NCI-H2029 (cell line): Measurements from ENCODE around the gene NMRK2.
"Not testable (repeated sequence)": the region's sequence is repeated elsewhere in the genome, so short reads cannot be mapped to it uniquely, and the experiment has no call there.

Experiments
- DNase-seq: peaks from one replicate; lab custom pipeline; 2025; lab: John Stamatoyannopoulos, UW

The NMRK2 gene

GRCh38 chr19:3936506-3937442 is 3.9 kb downstream of the NMRK2 start:
- no peak for DNase-seq

- not testable (repeated sequence) for DNase-seq
Measured at GRCh38 chr19:3938300-3938950, 5.6 kb downstream of the NMRK2 start.

- no peak for DNase-seq
Measured at GRCh38 chr19:3942790-3943409, 10.0 kb downstream of the NMRK2 start.

- DNase-seq, result no peak
Measured at GRCh38 chr19:3944018-3944721, 11.3 kb downstream of the NMRK2 start.

- DNase-seq, result no peak
Measured at GRCh38 chr19:3945838-3946237, 13.0 kb downstream of the NMRK2 start.

- not testable (repeated sequence) for DNase-seq
Measured at GRCh38 chr19:3947316-3947933, 14.6 kb downstream of the NMRK2 start.

GRCh38 chr19:3949294-3949693 is 16.4 kb downstream of the NMRK2 start:
- DNase-seq, result no peak

- DNase-seq, result no peak
Measured at GRCh38 chr19:3949997-3950859, 17.4 kb downstream of the NMRK2 start.

- DNase-seq, result no peak
Measured at GRCh38 chr19:3950871-3951861, 18.3 kb downstream of the NMRK2 start.

- not testable (repeated sequence) for DNase-seq
Measured at GRCh38 chr19:3952755-3953276, 19.9 kb downstream of the NMRK2 start.

- DNase-seq, result no peak
Measured at GRCh38 chr19:3954107-3954506, 21.2 kb downstream of the NMRK2 start.

- not testable (repeated sequence) for DNase-seq
Measured at GRCh38 chr19:3955276-3955675, 22.4 kb downstream of the NMRK2 start.

GRCh38 chr19:3955688-3956087 is 22.8 kb downstream of the NMRK2 start:
- DNase-seq, result no peak

GRCh38 chr19:3958836-3959765 is 26.2 kb downstream of the NMRK2 start:
- no peak for DNase-seq

- DNase-seq, result no peak
Measured at GRCh38 chr19:3959766-3960131, 26.9 kb downstream of the NMRK2 start.

- DNase-seq, result no peak
Measured at GRCh38 chr19:3961007-3961406, 28.1 kb downstream of the NMRK2 start.

GRCh38 chr19:3963458-3964255 is 30.8 kb downstream of the NMRK2 start:
- no peak for DNase-seq
